GM21737 (cell line): ENCODE measurements around the gene PTBP1.
"Not testable (repeated sequence)": the region's sequence is repeated elsewhere in the genome, so short reads cannot be mapped to it uniquely, and the experiment has no call there.

Source experiments
- ATAC-seq: cut with Tn5 transposase; IDR thresholded peaks from one replicate; pipeline ENCODE4 v1.9.1; 2021; ENCODE audit warnings: mild to moderate bottlenecking, moderate library complexity; ENCODE audit not compliant: unreplicated experiment

Gene PTBP1

DNA sequence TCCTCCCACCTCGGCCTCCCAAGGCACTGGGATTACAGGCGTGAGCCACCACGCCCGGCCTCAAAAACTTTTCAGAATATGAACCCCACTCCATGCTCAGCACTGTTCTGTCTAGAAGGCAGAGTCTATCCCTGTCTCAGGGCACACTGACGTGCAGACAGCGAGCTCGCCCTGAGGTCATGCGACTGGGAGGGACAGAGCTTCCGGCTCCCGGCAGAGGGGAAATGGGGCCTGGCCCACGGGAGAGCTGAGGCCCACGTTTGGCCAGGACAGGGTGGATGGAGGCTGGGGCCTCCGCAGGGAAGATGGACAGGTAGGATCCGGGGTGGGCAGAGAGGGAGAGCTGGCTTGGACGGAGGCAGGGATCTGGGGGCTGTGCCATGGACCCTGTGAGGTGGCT, 27.6 kb downstream of the PTBP1 start:
- no peak for ATAC-seq

GRCh38 chr19:825897-826644, 28.8 kb downstream of the PTBP1 start:
- no peak for ATAC-seq

- no peak for ATAC-seq
Observed at GRCh38 chr19:827314-827709, 30.1 kb downstream of the PTBP1 start.

- no peak for ATAC-seq
Observed at GRCh38 chr19:827710-828321, 30.6 kb downstream of the PTBP1 start, which contains the start of gene AZU1. AZU1 (plus strand) TSS chr19:827837; CDS start chr19:827847, 10 bp downstream.

DNA sequence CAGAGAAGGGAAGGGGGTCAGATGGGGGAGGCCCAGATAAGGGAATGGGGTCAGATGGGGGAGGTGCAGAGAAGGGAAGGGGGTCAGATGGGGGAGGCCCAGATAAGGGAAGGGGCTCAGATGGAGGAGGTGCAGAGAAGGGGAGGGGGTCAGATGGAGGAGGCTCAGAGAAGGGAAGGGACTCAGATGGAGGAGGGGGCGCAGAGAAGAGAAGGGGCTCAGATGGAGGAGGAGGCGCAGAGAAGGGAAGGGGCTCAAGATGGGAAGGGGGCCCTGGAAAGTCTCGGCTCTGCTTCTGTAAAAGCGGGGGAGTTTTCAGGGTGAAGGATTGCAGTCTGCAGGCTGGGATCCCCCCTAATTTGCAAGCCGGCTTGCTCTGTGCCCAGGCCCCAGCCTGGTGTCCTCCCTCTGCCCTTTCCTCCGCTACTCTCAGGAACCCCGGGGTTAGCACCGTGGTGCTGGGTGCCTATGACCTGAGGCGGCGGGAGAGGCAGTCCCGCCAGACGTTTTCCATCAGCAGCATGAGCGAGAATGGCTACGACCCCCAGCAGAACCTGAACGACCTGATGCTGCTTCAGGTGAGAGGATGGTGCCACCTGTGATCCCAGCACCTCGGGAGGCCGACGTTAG, 32.0 kb downstream of the PTBP1 start:
- ATAC-seq, result no peak

DNA sequence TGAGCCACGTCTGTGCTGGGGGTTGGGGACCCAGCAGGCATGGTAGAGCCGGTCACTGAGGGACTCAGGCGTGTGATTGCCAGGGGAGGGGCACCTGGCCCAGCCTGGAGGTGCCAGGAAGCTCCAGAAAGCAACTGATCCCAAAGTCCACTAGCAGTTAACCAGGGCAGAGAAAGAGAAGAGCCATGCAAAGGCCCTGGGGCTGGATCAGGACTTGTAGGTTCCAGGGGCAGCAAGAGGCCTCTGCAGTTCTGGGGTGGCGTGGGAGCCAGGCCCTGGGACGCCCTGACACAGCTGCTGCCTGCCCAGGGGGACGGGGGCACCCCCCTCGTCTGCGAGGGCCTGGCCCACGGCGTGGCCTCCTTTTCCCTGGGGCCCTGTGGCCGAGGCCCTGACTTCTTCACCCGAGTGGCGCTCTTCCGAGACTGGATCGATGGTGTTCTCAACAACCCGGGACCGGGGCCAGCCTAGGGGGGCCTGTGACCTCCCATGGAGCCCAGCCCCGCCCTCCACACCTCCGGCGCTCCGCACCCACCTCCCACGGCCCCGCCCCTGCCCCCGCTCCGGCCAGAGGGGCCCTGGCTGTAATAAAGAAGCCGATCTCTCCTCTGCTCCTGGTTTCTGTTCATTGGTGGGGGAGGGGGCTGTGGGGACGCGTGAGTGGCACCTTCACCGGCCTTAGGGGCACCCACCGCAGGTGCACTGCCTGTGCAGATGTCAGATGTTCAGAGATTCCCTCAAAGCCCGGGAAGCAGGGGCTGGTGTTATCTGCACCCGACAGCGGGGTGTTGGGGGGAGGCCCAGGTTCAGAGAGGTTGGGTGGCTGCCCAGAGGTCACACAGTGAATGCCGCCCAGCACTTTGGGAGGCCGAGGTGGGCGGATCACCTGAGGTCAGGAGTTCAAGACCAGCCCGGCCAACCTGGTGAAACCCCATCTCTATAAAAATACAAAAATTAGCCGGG, 34.4 kb downstream of the PTBP1 start:
- ATAC-seq, result no peak

GRCh38 chr19:834216-834615, 37.0 kb downstream of the PTBP1 start:
- no peak for ATAC-seq

GRCh38 chr19:835210-835810, 38.1 kb downstream of the PTBP1 start:
- no peak for ATAC-seq

- no peak for ATAC-seq
Observed at GRCh38 chr19:840519-841206, 43.4 kb downstream of the PTBP1 start, which contains the start of gene PRTN3. PRTN3 (plus strand) TSS chr19:840999; CDS start chr19:841009, 10 bp downstream.

DNA sequence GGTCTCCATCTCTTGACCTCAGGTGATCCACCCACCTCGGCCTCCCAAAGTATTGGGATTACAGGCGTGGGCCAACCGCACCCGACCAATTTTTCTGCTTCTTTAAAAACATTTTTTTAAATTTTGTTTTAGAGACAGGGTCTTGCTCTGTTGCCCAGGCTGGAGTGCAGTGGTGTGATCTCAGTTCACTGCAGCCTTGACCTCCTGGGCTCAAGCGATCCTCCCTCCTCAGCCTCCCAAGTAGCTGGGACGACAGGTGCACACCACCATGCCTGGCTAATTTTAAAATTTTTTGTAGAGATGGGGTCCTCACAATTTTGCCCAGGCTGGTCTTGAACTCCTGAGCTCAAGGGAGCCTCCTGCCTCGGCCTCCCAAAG, 45.5 kb downstream of the PTBP1 start:
- ATAC-seq, result not testable (repeated sequence)

- no peak for ATAC-seq
Observed at GRCh38 chr19:843180-843835, 46.1 kb downstream of the PTBP1 start.

- no peak for ATAC-seq
Observed at GRCh38 chr19:843836-844545, 46.7 kb downstream of the PTBP1 start.

- ATAC-seq, result no peak
Observed at GRCh38 chr19:844546-844971, 47.3 kb downstream of the PTBP1 start.

DNA sequence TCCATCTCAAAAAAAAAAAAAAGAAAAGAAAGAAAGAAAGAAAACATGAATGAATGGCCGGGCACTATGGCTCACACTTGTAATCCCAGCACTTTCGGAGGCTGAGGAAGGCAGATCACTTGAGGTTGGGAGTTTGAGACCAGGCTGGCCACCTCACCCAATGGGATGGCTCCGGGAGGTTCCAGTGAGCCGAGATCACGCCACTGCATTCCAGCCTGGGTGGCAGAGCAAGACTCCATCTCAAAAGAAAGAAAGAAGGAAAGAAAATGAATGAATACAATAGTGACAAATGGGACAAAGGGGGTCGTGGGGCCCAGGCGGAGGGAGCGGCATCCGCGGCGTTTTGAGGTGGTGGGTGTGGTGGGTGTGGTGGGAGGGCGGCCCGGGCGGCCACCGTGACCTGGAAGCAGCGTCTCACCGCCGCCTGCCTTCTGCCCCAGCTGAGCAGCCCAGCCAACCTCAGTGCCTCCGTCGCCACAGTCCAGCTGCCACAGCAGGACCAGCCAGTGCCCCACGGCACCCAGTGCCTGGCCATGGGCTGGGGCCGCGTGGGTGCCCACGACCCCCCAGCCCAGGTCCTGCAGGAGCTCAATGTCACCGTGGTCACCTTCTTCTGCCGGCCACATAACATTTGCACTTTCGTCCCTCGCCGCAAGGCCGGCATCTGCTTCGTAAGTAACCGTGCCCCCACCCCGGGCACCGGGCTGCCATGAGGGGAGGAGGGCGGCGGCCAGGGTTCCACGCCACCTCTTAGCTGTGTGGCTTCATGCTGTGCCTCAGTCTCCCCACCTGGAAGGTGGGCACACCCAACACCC, 48.7 kb downstream of the PTBP1 start:
- no peak for ATAC-seq

DNA sequence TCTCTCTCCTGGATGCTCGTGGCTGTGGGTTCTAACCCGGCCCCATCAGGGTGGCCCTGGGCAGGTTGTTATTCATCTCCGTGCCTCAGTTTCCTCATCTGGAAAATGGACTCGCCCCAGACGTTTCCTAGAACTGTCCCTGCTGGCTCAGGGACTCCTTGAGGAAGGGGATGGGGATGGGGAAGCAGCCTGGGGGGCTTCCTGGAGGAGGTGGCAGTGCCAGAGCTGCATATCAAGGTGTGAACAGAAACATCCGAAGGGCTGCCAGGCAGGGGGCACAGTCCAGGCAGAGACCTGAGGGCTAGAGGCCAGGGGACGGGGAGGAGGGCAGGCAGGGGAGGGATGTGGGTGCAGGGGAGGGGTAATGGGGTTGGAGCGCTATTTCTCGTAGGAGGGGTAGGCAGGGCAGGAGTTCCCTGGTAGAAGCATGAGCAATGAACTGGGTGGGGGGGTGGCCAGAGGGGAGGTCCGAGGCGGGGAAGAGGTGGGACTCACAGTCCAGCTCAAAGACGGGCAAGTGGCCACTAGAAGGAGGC, 51.2 kb downstream of the PTBP1 start:
- no peak for ATAC-seq

- ATAC-seq, result not testable (repeated sequence)
Observed at GRCh38 chr19:849195-849594, 51.9 kb downstream of the PTBP1 start.

DNA sequence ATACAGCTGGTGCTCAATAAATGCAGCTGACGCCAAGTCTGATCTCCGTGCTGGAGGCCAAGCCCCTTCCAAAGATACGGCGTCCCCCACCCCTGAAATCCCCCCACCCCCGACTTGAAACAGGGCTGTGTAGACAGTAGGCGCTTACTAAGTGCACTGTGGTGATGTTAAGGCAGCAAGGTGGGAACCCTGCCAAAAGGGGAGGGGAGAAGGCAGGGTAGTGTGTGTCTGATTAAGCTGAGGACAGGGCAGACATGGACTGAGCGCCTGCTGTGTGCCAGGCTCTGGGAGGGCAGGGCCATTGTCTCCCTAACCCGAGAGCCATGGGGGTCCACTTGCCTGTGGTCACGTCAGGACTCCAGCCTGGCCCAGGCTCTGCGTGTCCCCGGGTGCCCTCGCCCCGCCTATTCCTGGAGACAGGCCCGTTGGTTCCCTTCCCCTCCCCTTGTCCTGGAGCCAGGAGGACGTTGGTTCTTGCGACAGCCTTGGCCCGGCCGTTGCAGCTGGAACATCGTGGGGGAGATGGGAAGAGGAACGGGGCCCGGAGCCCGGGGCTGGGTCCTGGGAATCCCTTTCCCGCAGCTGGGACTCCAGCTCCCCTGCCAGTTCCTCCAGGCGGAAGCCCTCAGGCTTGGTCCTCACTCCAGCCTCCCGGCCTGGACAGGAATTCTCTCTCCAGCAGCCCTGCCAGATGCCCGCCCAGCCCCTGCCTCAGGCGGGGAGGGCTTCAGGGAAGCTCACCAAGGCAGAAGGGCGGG, 53.1 kb downstream of the PTBP1 start:
- ATAC-seq, result no peak
